ENCODE data around the gene TIMP4.

Gene TIMP4

DNA sequence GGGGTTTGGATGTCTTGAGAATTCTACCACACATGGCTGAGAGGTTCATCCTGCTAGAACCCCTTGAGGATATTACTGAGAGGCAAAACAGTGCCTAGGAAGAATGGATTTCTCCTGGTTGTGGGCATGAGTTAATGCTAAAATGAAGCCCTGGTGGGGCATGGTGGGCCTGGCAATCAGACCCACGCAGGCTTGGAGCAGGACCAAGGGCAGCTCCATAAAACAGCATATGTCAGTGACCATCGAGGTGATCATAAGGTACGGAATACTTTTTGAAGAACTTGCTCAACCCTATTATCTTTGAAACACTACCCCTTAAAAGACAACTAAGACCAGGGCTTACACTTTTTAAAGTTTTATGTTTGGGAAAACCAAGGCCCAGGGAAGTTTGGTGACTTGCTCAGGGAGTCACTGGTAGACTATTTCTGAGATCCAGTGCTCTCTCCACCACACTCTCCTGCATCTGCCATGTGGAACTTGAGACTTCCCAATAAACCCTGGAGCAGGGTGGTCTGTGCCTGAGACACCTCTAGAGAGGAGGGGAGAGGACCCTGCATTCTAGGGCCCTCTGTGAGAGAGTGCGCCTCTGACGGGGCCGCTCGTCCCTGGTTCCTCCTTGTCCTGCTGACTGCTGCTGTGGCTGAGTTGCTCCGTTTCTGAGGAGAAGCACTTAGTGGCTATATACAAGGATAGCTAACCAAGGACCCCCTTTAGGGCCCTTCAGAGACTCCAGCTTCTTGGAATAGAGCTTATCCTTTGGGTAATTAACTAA is 28.0 kb upstream of the TIMP4 start:
- no peak for DNase-seq (ENCODE audit: low read depth, low spot score)
- no peak overlapping the region for H3K27ac ChIP-seq

DNA sequence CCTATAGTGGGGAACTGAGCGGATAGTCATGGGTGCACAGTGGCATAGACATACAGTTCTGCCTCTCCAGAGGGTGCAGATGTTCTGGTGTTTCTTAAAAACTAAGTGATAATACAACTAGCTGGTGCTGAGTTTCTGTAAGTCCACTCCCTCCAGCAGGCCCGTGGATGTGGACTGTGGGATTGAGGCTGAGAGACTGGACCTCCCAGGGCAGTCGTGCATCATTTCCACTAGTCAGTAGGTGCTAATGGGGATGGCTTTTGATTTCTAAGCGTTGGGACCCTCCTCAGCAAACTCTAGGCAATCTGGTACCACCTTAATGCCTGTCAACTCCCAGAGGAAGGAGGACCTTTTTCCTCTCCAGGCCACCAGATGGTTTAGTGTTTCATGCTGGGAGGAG is 27.3 kb upstream of the TIMP4 start:
- DNase-seq (ENCODE audit: low read depth, low spot score): no peak
- no peak overlapping the region for H3K27ac ChIP-seq

DNA sequence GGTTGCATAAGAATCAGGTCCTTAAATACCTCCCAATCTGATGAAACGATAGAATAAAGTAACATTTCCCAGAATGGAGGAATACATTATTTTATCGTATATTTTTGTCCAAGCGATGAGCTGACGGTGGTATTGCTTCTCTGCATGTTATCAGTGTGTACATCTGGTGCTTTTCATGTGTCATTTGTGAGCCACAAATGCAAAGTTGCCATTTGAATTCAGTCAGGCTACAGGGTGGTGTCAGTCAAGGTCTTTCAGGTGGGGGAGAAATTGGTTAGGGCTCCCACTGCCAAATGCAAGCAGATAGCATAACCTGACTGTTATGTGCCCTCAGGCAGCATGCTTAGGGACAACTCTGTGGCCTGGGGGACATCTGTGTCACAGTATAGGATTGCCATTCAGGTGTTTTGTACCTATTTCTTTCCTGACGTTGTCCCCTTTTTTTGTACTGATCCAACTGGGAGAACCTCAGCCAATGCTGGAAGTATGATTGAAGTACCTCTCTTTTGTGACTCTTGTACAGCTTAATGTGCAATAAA is 26.5 kb upstream of the TIMP4 start:
- H3K27ac ChIP-seq: no peak overlapping the region
- DNase-seq (ENCODE audit: low read depth, low spot score): no peak

DNA sequence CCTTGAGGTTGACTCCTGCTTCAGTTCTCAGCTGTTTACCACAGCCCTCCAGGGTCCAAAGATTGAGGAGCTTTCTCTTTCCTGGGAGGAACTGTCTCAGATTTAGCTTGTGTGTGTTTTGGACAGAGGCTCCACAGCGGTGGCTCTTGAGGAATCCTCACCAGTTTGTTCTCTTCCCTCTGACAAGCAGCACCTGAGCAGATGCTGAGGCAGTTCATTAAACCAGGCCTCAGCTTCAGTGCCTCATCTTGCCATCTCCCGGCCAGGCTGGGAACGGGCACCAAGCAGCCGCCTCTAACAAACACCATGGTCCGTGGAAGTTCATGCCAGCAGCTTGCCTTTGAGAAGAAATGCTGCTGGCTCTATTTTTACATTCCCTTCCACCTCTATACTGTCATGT is 25.8 kb upstream of the TIMP4 start:
- no peak overlapping the region for H3K27ac ChIP-seq
- no peak for DNase-seq (ENCODE audit: low read depth, low spot score)

DNA sequence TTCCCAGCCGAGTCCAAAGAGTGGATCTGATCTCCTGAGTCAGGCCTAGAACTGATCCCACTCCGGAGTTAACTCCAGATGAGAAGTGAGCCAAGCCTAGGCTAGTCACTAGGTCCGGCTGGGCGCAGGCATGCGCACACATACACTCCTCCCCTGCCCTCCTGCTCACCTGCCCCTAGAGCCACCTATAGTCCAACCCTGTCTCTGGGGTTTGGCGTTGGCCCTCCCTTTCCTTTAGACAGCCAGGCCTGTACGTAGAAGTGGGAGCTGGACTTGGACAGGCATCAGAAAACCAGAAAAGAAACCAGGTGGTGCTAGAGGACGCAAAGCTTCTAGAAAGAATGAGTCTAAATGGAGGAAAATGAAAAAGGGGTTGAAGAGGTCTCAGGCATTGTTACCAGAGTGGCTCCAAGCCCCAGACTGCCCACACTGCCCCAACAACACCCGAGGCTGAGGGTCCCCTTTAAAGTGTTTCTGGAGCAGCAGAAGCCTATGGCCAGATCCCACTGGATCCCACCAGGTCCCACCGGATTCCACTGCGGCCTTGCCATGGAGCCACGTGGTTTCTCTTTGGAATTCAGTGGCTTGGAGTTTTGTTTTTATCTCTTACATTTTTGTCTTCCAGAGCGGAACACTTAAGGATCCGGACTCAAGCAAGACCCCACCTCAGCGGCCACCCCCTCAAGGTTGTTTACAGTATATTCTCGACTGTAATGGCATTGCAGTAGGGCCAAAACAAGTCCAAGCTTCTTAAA is 24.2 kb upstream of the TIMP4 start:
- no peak overlapping the region for H3K27ac ChIP-seq
- DNase-seq (ENCODE audit: low read depth, low spot score): no peak

DNA sequence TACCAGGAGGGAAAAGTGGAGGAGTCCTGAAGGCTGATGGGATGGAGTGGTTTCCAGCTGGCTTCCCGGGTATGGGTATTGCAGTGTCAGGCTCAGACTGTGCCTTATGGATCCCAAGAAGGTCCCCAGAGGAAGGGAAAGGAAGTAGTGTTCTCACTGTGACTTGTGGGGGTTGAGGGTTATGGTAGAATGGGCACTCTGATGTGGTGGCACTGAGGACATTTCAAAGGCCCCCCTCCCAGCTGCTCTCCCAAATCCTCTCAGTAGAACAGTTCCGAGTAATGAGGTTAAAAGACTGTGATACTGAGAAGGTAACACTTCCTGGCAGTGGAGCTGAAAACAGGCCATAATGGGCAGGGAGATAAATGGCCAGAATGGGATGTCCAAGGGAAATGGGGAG is 23.1 kb upstream of the TIMP4 start:
- no peak for DNase-seq (ENCODE audit: low read depth, low spot score)
- no peak overlapping the region for H3K27ac ChIP-seq

DNA sequence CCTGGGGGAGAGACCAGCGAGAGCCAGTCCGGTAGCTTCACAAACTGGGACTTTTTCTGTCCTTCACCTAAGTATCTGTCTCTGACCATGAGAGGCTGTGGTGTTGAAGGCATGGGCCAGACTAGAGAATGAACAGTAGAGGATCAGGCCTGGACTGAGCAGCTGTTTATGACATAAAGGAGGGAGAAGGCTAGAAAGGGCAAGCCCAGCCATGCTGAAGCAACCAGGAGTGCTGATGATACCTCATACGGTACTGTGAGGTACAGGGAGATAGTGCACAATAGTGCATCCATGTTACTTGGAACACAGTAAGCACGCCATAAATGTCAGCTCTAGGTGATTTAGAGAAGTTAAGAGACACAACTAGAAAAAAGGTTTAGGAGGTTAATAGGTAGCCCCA is 22.6 kb upstream of the TIMP4 start:
- no peak for DNase-seq (ENCODE audit: low read depth, low spot score)
- H3K27ac ChIP-seq: no peak overlapping the region

DNA sequence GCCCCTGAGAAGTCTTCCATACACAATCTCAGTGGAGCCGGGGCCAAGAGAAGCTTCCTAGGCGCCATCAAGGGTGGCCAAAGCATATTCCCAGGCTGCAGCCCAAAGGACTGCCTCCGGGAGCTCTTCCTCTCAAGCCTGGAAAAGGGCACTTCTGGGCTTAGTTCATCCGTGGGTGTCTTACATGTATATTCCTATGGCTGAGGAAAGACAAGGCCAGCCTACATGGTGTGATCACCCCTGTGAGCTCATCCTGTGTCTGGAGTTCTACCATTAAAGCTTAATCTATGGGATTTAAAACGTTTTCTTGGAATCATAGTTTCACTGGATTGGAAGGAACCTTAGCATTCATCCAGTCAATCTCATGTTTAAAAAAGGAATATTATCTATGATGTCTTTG is 21.9 kb upstream of the TIMP4 start:
- DNase-seq (ENCODE audit: low read depth, low spot score): no peak
- H3K27ac ChIP-seq: peak overlapping the region; percentile 51

DNA sequence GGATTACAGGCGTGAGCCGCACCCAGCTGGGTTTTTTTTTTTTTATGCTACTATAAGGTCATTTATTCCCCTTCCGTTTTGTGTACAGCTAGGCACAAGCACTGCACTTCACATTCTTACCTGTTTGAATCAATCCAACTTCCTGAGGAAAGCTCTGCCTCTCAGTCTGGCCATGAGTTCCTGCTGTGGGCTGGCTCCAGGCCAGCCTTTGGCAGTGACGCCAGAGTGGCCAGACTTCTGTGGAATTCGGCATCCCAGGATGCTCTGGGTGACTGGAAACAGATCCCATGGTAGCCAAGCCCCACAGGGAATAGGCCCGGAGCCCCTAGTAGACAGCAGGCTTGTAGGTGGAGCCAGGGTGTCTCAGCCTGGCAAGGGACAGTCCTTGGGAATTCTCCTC is 21.5 kb upstream of the TIMP4 start:
- H3K27ac ChIP-seq: peak overlapping the region; percentile 51
- no peak for DNase-seq (ENCODE audit: low read depth, low spot score)

DNA sequence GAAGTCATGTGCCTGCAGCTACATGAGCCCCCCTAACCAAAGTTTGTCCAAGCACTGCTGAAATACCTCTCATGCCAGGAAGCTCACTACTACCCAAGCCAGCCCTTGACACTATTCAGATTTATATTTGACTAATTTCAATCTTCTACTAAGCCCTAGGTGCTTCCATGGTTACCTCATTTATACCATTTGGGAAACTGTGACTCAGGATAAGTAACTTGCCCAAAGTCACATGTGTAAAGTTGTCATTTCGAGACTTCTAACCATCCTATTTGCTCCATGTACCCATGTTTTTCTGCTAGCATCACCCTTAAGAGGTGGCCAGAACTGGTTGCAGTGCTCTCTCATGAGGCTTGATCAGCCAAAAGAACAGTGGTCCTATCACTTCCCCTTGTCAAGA is 20.7 kb upstream of the TIMP4 start:
- H3K27ac ChIP-seq: peak overlapping the region; percentile 51
- no peak for DNase-seq (ENCODE audit: low read depth, low spot score)

DNA sequence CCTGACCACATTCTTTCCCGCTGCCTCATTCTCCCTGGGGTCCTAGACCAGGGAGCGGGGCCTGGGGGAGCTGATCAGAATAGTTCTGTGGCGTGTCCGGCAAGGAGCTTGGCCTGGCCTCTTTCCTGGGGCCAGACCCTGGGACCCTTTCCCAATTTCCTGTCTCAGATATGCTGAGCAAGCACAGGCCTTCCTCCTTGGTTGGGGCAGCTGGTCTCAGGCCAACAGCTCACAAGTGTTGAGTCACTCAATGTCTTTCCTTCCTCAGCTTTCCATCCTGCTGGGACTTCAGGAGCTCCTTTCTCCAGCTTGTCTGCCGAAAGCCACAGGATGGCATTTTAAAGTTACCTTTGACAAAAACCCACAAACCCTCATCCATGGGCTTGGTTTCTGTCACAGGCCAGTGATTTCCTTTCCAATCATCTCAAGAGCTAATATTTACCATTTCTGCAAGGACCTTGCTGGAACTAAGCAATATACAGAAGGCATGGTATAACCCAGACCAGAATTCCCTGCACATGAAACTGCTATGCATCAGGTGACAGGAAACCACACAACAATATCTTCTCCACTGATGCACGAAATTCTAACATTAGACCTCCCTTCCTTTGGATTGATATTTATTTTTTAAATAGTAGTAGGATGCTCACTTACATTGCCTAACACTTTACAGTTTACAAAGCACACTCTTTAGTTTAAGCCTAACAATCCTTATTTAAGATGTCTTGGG is 19.5 kb upstream of the TIMP4 start:
- H3K27ac ChIP-seq: no peak overlapping the region
- DNase-seq (ENCODE audit: low read depth, low spot score): no peak

DNA sequence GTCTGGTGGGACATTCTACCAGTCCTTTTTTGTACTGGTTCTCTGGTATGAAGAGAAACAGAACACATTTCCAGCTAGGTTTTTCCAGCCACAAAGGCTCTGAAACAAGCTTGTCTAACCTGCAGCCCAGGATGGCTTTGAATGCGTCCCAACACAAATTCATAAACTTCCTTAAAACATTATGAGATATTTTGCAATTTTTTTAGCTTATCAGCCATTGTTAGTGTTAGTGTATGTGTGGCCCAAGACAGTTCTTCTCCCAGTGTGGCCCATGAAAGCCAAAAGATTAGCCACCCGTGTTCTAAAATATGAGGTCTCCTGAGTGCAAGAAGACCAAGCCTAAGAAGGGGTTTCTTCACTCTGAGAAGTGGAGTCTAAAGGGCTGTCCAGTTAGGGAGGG is 18.4 kb upstream of the TIMP4 start:
- DNase-seq (ENCODE audit: low read depth, low spot score): no peak

DNA sequence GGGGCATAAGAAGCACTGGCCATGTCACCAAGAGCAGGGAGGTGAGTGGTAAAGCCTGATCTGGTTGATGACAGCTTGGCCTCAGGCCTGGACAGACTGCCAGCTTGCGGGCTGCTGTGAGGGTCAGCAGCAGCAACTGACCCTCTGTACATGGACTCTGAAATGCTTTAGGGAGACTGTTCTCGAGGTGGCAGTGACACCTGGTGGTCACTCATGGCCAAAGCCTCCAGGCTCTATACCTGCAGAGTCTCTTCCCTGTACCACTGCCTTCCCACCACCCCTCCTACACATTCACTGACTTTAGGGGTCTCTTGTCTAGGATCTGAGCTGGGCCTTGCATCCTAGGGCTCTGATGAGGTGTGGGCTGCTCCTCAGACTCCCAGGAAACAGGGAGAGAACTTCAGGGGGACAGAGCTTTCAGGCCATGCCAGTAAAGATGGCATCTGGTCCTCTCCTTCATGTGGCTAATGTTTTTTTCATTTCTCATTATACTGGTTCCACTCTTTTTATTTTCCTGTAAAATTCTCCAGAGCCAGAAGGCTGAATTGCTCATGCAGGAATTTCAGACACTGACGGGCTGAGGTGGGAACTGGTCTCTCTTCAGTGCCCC is 17.2 kb upstream of the TIMP4 start:
- no peak for DNase-seq (ENCODE audit: low read depth, low spot score)
- H3K27ac ChIP-seq: no peak overlapping the region

More for the DNA sequence above, 18.4 kb upstream of the TIMP4 start:
- H3K27ac ChIP-seq: no peak overlapping the region

DNA sequence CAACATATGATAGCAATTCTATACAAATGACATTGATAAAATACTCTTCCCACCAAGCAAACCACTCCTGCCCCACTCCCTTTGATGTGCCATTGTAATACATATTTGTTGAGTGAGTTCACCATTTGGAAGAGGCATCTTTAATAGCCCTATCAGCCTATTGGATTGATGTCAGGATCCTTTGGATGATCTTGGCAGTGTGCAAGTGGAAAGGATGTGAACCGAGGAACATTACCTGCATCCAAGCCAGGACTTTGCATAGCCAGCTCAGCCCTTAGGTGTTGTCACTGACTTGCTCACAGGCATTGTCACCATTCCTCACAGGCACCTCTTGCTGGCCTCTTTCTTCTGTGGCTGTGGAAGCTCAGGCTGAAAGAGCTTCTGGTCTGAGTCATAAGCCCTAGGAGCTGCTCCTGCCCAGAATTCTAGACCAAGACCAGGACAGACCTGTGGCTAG is 16.5 kb upstream of the TIMP4 start:
- no peak overlapping the region for H3K27ac ChIP-seq
- no peak for DNase-seq (ENCODE audit: low read depth, low spot score)

DNA sequence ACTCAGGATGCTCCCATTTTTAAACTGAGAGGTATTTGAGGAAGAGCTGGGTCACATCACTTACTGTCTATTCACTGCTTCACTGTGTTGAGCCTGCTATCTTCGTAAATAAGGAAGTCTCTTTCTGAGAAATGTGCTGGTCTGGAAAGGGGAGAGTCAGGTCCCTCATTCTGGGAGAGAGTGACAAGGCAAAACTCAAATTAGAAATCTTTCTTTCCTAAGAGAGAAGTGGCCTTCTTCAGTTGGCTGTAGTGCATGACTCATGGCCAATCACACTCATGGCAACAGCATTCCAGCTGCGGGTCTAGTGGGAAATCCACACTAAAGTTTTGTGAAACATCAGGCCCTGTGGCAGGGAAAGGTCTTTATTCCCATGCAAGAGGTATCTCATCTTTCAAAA is 11.5 kb upstream of the TIMP4 start:
- DNase-seq (ENCODE audit: low read depth, low spot score): no peak
- no peak overlapping the region for H3K27ac ChIP-seq

DNA sequence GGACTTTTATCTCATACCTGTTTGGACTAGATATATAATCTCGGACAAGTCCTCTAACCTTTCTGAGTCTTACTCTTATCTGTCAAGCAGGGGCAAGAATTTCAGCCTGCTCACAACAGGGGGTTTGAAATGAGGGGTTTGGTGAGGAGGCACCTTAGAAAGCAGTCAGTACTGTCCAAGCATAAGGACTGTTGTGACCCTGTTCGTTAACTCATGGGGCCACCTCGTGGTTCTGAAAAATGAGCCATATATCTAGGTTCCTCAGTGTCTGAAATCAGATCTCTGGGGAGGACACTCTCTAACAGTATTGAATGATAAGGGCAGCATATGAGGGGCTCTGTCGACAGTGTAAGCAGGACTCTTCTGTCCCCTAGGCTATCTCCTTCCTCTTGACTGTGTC is 7.2 kb upstream of the TIMP4 start:
- no peak for DNase-seq (ENCODE audit: low read depth, low spot score)
- no peak overlapping the region for H3K27ac ChIP-seq

DNA sequence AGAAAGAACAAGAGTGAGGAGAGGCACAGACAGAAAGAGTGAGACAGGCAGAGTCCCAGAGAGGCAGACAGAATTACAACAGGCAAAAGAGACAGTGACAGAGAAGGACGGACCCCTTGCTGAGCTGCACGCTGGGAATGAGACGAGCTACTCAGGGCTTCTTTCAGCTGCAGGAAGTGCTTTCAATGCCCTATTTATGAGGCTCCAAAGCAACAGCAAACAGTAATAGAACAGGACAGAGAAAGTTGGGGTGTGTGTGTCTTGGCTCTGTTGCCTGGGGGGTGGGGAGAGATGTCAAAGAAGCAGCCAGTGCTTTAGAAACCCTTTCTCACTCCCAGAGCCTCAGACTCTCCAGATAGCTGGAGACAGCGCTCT is 502 bp upstream of the TIMP4 start:
- H3K27ac ChIP-seq: no peak overlapping the region
- DNase-seq (ENCODE audit: low read depth, low spot score): no peak

DNA sequence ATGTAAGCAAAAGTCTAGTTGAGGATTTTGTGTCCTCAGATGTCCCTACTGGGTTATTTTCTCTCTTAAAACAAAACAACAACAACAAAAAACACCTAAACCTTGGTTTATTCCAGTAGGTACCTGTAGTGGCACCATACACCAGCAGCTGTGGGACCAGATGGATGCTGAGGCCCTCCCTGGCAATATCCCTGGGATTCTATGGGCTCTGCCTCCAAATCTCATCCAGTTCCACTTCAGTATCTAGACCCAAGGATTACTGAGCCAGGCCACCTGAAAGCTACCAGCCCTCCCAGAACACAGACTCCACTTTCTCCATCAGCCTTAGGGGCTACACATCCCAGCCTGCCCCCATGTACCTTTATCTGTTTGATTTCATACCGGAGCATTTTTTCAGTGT is 1.7 kb downstream of the TIMP4 start:
- DNase-seq (ENCODE audit: low read depth, low spot score): no peak
- no peak overlapping the region for H3K27ac ChIP-seq

DNA sequence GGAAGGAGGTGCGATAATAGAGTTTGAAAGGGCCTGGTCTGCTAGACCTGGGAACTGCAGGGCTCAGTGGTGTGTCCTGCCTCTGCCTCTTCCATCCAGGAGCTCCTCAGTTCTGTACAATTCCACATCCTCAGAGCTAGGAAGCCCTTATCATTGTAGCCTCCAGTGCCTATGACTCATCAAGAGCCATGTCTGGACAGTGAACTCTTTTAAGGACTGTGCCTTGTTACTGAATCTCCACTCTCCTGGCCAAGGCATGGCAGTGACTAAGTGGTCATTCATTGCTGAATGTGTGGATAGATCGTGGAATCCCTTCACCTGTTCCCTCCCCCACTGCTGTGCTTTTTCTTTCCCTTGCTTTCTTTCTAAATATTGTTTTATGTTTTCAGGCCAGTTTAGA is 2.9 kb downstream of the TIMP4 start:
- H3K27ac ChIP-seq: peak overlapping the region; percentile 7
- peak; percentile 18 for DNase-seq (ENCODE audit: low read depth, low spot score)

DNA sequence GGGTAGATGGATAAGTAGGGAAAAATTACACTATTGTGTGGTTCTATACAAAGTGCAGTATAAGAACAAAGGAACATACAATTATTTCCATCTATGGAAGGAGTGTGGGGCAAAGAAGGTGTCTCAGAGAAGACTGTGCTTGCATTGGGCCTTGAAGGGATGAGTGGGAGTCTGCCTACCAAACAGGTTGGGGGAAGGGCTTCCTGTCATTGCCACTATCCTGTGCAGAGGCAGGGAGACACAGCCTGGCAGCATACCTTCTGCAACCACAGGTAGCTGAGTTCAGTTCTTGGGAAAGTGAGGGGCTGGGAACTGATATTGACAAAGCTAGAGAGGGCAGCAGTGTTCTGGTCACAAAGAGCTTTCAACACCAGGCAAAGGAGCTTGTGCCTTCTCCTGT is 3.4 kb downstream of the TIMP4 start:
- no peak overlapping the region for H3K27ac ChIP-seq
- no peak for DNase-seq (ENCODE audit: low read depth, low spot score)

DNA sequence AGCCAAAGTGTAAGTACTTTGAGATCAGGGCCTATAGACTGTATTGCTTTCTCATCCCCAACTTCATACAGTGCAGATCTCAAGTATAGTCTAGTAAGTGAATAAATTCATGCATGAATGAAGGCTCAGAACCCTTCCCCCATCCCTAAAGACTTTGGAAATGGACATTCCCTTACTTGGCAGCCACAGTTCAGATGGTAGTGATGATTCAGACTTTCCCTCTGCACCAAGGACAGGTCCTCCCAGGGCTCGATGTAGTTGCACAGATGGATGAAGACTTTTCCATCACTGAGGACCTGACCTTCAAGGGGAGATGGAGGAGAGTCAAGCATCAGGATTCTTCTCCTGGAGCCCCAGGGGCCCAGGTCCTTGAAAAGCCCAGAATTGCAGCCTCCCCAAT is 4.6 kb downstream of the TIMP4 start:
- no peak overlapping the region for H3K27ac ChIP-seq
- no peak for DNase-seq (ENCODE audit: low read depth, low spot score)

Data from epithelial cell of prostate (primary cell).